Activated CD4-positive, alpha-beta memory T cell treated with anti-CD3 and anti-CD28 coated beads for 36 hours (primary cell): Measurements from ENCODE around the gene NTNG1. TPM values are rescaled to one million over a fixed set of nuclear protein-coding genes. Genes with fewer than 3 reads are reported as not detected.

Experiments
- CTCF ChIA-PET: fragments of 350-600 bp; sonication (Branson Sonifier 250); formaldehyde crosslinking; loops from one replicate; lab custom pipeline; 2021; ENCODE audit warnings: antibody characterized with exemption, inconsistent platforms; lab: Charles Lee
- POLR2A ChIA-PET: fragments of 350-600 bp; sonication (Branson Sonifier 250); formaldehyde crosslinking; loops from one replicate; lab custom pipeline; 2021; ENCODE audit warnings: antibody characterized with exemption; lab: Charles Lee
- DNase-seq: peaks from one replicate; pipeline ENCODE4 v3.0.0-alpha.2; 2020
- H3K27ac Mint-ChIP-seq: one replicate; pipeline ENCODE4 v1.8.0; 2021; ENCODE audit warnings: mixed read lengths
- H3K27me3 Mint-ChIP-seq: one replicate; pipeline ENCODE4 v1.8.0; 2021; ENCODE audit warnings: mixed read lengths
- H3K36me3 Mint-ChIP-seq: one replicate; pipeline ENCODE4 v1.8.0; 2021; ENCODE audit warnings: mixed read lengths
- H3K4me1 Mint-ChIP-seq: one replicate; pipeline ENCODE4 v1.8.0; 2021; ENCODE audit warnings: low read depth, mixed read lengths
- H3K4me3 Mint-ChIP-seq: one replicate; pipeline ENCODE4 v1.8.0; 2021; ENCODE audit warnings: mild to moderate bottlenecking, mixed read lengths
- H3K9me3 Mint-ChIP-seq: one replicate; pipeline ENCODE4 v1.8.0; 2021; ENCODE audit warnings: mixed read lengths
- intact Hi-C: fragments of 100-400 bp; cut with micrococcal nuclease; formaldehyde crosslinking; loops from one replicate; pipeline ENCODE4 v1.15.1; 2023
- total RNA-seq, 2 experiments: library from RNA; stranded (reverse); gene quantifications; one replicate each; pipeline ENCODE4 v1.2.3, GENCODE V29; 2021

Gene NTNG1
- total RNA-seq, 2 experiments from 2014 or later, result not detected

- no peak overlapping the region for H3K4me3 Mint-ChIP-seq
- CTCF ChIA-PET, result no interaction called here
- H3K4me1 Mint-ChIP-seq, result no peaks in the 10 kb centered on the region
- H3K9me3 Mint-ChIP-seq, result no peaks in the 10 kb centered on the region
- no peaks in the 10 kb centered on the region for H3K27me3 Mint-ChIP-seq
- H3K27ac Mint-ChIP-seq, result no peak overlapping the region
- no peaks in the 10 kb centered on the region for H3K36me3 Mint-ChIP-seq
- intact Hi-C loops, result no loop called here
- no peak for DNase-seq
- POLR2A ChIA-PET, result interaction anchor here (0.6 kb wide), 1 partner anchor 114 kb away, joined by 3 read pairs; no protein-coding TSS in a partner anchor
Measured at GRCh38 chr1:107326824-107327445, 186.1 kb downstream of the NTNG1 start.

- Mint-ChIP-seq H3K27me3 (no peaks in the 10 kb centered on the region), H3K27ac (no peak overlapping the region), H3K9me3 (no peaks in the 10 kb centered on the region), H3K36me3 (no peaks in the 10 kb centered on the region), H3K4me3 (no peak overlapping the region), H3K4me1 (no peaks in the 10 kb centered on the region)
- no peak for DNase-seq
- intact Hi-C loops, result no loop called here
- POLR2A ChIA-PET, result no interaction called here
- CTCF ChIA-PET, result no interaction called here
Measured at GRCh38 chr1:107327446-107327845, 186.6 kb downstream of the NTNG1 start.

- DNase-seq, result no peak
- no peaks in the 10 kb centered on the region for H3K27me3 Mint-ChIP-seq
- POLR2A ChIA-PET, result no interaction called here
Measured at GRCh38 chr1:107328087-107328486, 187.2 kb downstream of the NTNG1 start.

GRCh38 chr1:107339775-107340174 is 198.9 kb downstream of the NTNG1 start:
- Mint-ChIP-seq H3K27ac (no peak overlapping the region), H3K4me1 (no peaks in the 10 kb centered on the region), H3K27me3 (no peaks in the 10 kb centered on the region), H3K9me3 (no peaks in the 10 kb centered on the region), H3K36me3 (no peaks in the 10 kb centered on the region), H3K4me3 (no peak overlapping the region)
- intact Hi-C loops, result no loop called here
- CTCF ChIA-PET, result no interaction called here
- POLR2A ChIA-PET, result no interaction called here
- no peak for DNase-seq

More at GRCh38 chr1:107328087-107328486, 187.2 kb downstream of the NTNG1 start:
- Mint-ChIP-seq H3K4me1 (no peaks in the 10 kb centered on the region), H3K9me3 (no peaks in the 10 kb centered on the region), H3K4me3 (no peak overlapping the region), H3K27ac (no peak overlapping the region), H3K36me3 (no peaks in the 10 kb centered on the region)
- CTCF ChIA-PET, result no interaction called here
- intact Hi-C loops, result no loop called here

GRCh38 chr1:107342316-107342715 is 201.5 kb downstream of the NTNG1 start:
- H3K27ac Mint-ChIP-seq, result no peak overlapping the region
- H3K4me3 Mint-ChIP-seq, result no peak overlapping the region
- POLR2A ChIA-PET, result no interaction called here
- no peak for DNase-seq
- H3K36me3 Mint-ChIP-seq, result no peaks in the 10 kb centered on the region
- H3K27me3 Mint-ChIP-seq, result no peaks in the 10 kb centered on the region
- no peaks in the 10 kb centered on the region for H3K4me1 Mint-ChIP-seq
- CTCF ChIA-PET, result no interaction called here
- intact Hi-C loops, result no loop called here
- H3K9me3 Mint-ChIP-seq, result no peaks in the 10 kb centered on the region

GRCh38 chr1:107342768-107343167 is 201.9 kb downstream of the NTNG1 start:
- Mint-ChIP-seq H3K27ac (no peak overlapping the region), H3K4me1 (no peaks in the 10 kb centered on the region), H3K4me3 (no peak overlapping the region), H3K9me3 (no peaks in the 10 kb centered on the region), H3K36me3 (no peaks in the 10 kb centered on the region), H3K27me3 (no peaks in the 10 kb centered on the region)
- ChIA-PET POLR2A (no interaction called here), CTCF (no interaction called here)
- intact Hi-C loops, result no loop called here
- DNase-seq, result no peak

GRCh38 chr1:107343601-107344000 is 202.8 kb downstream of the NTNG1 start:
- intact Hi-C loops, result no loop called here
- Mint-ChIP-seq H3K9me3 (no peaks in the 10 kb centered on the region), H3K4me3 (no peak overlapping the region), H3K27ac (no peak overlapping the region), H3K27me3 (no peaks in the 10 kb centered on the region), H3K36me3 (no peaks in the 10 kb centered on the region), H3K4me1 (no peaks in the 10 kb centered on the region)
- CTCF ChIA-PET, result no interaction called here
- POLR2A ChIA-PET, result no interaction called here
- no peak for DNase-seq

GRCh38 chr1:107344268-107344760 is 203.5 kb downstream of the NTNG1 start:
- CTCF ChIA-PET, result no interaction called here
- no peak for DNase-seq
- intact Hi-C loops, result no loop called here
- Mint-ChIP-seq H3K36me3 (no peaks in the 10 kb centered on the region), H3K9me3 (no peaks in the 10 kb centered on the region), H3K4me1 (no peaks in the 10 kb centered on the region), H3K4me3 (no peak overlapping the region), H3K27ac (no peak overlapping the region), H3K27me3 (no peaks in the 10 kb centered on the region)
- POLR2A ChIA-PET, result no interaction called here

GRCh38 chr1:107344836-107345235 is 204.0 kb downstream of the NTNG1 start:
- no peaks in the 10 kb centered on the region for H3K4me1 Mint-ChIP-seq
- DNase-seq, result no peak
- H3K27ac Mint-ChIP-seq, result no peak overlapping the region
- H3K4me3 Mint-ChIP-seq, result no peak overlapping the region
- intact Hi-C loops, result no loop called here
- H3K9me3 Mint-ChIP-seq, result no peaks in the 10 kb centered on the region
- no peaks in the 10 kb centered on the region for H3K27me3 Mint-ChIP-seq
- ChIA-PET CTCF (no interaction called here), POLR2A (no interaction called here)
- H3K36me3 Mint-ChIP-seq, result no peaks in the 10 kb centered on the region

- Mint-ChIP-seq H3K36me3 (no peaks in the 10 kb centered on the region), H3K27me3 (no peaks in the 10 kb centered on the region), H3K4me1 (no peaks in the 10 kb centered on the region), H3K27ac (no peak overlapping the region), H3K9me3 (no peaks in the 10 kb centered on the region), H3K4me3 (no peak overlapping the region)
- ChIA-PET CTCF (no interaction called here), POLR2A (no interaction called here)
- intact Hi-C loops, result no loop called here
- no peak for DNase-seq
Measured at GRCh38 chr1:107352850-107353249, 212.0 kb downstream of the NTNG1 start.

- no peak for DNase-seq
- CTCF ChIA-PET, result no interaction called here
- no peak overlapping the region for H3K27ac Mint-ChIP-seq
- no peaks in the 10 kb centered on the region for H3K36me3 Mint-ChIP-seq
- no peaks in the 10 kb centered on the region for H3K27me3 Mint-ChIP-seq
- no peaks in the 10 kb centered on the region for H3K9me3 Mint-ChIP-seq
- intact Hi-C loops, result no loop called here
- POLR2A ChIA-PET, result no interaction called here
- no peak overlapping the region for H3K4me3 Mint-ChIP-seq
- H3K4me1 Mint-ChIP-seq, result no peaks in the 10 kb centered on the region
Measured at GRCh38 chr1:107357376-107357775, 216.5 kb downstream of the NTNG1 start.

- Mint-ChIP-seq H3K27ac (no peak overlapping the region), H3K27me3 (no peaks in the 10 kb centered on the region), H3K9me3 (no peaks in the 10 kb centered on the region), H3K36me3 (no peaks in the 10 kb centered on the region), H3K4me1 (no peaks in the 10 kb centered on the region), H3K4me3 (no peak overlapping the region)
- ChIA-PET POLR2A (no interaction called here), CTCF (no interaction called here)
- intact Hi-C loops, result no loop called here
- DNase-seq, result no peak
Measured at GRCh38 chr1:107358619-107359327, 217.9 kb downstream of the NTNG1 start.
